IPS DF 6.9 (cell line): Measurements from ENCODE around the gene SOX5.

Source experiments
- DNase-seq: peaks from one replicate; pipeline ENCODE4 v3.0.0-alpha.2; 2013; ENCODE audit warnings: low read depth, low spot score
- H3K27ac ChIP-seq: one replicate; pipeline ENCODE4 v1.5.1; 2013; ENCODE audit warnings: low read length, control low read depth
- H3K27me3 ChIP-seq: 2 replicates; pipeline ENCODE4 v1.6.1; 2013; ENCODE audit warnings: mild to moderate bottlenecking, low read length; ENCODE audit not compliant: control insufficient read depth, insufficient read depth
- H3K36me3 ChIP-seq: 2 replicates; pipeline ENCODE4 v1.6.1; 2013; ENCODE audit warnings: low read length; ENCODE audit not compliant: control insufficient read depth, insufficient read depth
- H3K4me1 ChIP-seq: 2 replicates; pipeline ENCODE4 v1.6.1; 2013; ENCODE audit warnings: low read length; ENCODE audit not compliant: control insufficient read depth, insufficient read depth
- H3K4me3 ChIP-seq: 2 replicates; pipeline ENCODE4 v1.5.1; 2013; ENCODE audit warnings: mild to moderate bottlenecking, low read length
- H3K9me3 ChIP-seq: 2 replicates; pipeline ENCODE4 v1.6.1; 2013; ENCODE audit warnings: low read length, inconsistent platforms; ENCODE audit not compliant: control insufficient read depth, insufficient read depth
- WGBS: extraction: QIAGEN DNeasy Blood & Tissue Kit; methylation state at CpG from one replicate; pipeline ENCODE4 v1.1.7; 2013; ENCODE audit warnings: mixed read lengths, missing lambda C conversion rate; ENCODE audit not compliant: insufficient read length, insufficient coverage; 5-methylcytosine and 5-hydroxymethylcytosine counted together

SOX5 gene

DNA sequence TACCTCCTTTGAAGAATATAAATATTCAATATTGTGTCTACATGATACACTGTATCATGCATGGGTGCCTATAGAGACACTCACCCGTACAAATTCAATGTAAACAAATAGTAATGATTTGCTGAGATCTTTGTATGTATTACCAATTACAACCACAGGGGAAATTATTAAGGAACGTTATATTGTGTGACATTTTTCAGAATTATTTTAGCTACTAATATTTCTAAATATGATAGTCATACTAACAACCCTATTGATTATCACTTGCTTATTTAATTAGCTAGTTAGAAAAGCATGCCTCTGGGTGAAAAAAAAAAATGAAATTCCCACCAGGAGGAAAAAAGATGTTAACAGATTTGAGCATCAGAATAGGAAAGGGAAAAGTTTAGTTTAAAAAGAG, 2.1 kb downstream of the SOX5 start:
- Histone ChIP-seq H3K9me3 (no peaks in the 10 kb centered on the region), H3K27me3 (peaks cover 2% of the 10 kb centered on the region), H3K4me1 (peaks cover 4% of the 10 kb centered on the region; the same call in 1 of the 2 replicates), H3K4me3 (no peak overlapping the region), H3K36me3 (no peaks in the 10 kb centered on the region), H3K27ac (no peak overlapping the region)
- no CpG with 5 or more reads among the region's 2 CpGs for WGBS
- no peak for DNase-seq

DNA sequence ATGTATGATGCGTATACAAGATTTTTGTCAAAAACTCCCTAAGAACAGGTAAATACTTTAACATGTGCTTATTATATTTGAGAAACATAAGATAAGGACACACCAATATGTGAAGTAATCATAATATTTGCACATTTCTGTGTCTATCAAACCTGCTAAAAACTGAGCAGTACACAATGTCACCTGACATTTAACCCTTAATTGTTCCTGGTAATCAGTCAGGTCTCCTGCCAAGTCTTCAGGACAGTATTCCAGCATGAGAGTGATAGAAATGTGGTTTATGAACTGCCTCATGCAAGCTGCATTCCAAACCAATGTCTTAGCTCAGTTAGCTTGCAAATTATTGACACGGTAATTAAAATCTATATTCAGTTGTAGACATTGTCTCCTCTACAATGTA, 4.2 kb downstream of the SOX5 start:
- Histone ChIP-seq H3K9me3 (no peaks in the 10 kb centered on the region), H3K4me1 (no peaks in the 10 kb centered on the region), H3K27ac (no peak overlapping the region), H3K4me3 (no peak overlapping the region), H3K36me3 (no peaks in the 10 kb centered on the region), H3K27me3 (no peaks in the 10 kb centered on the region)
- DNase-seq, result no peak
- no CpG with 5 or more reads among the region's 2 CpGs for WGBS

- H3K36me3 ChIP-seq, result no peaks in the 10 kb centered on the region
Observed at GRCh38 chr12:23944067-23944466, 5.4 kb downstream of the SOX5 start.

GRCh38 chr12:23942841-23943240, 6.6 kb downstream of the SOX5 start:
- Histone ChIP-seq H3K27ac (no peak overlapping the region), H3K9me3 (no peaks in the 10 kb centered on the region), H3K27me3 (no peaks in the 10 kb centered on the region), H3K4me3 (no peak overlapping the region), H3K4me1 (no peaks in the 10 kb centered on the region), H3K36me3 (no peaks in the 10 kb centered on the region)
- no CpG with 5 or more reads among the region's 4 CpGs for whole genome bisulfite sequencing
- DNase-seq, result no peak

More at GRCh38 chr12:23944067-23944466, 5.4 kb downstream of the SOX5 start:
- no peak overlapping the region for H3K4me3 ChIP-seq
- DNase-seq, result no peak
- H3K27me3 ChIP-seq, result no peaks in the 10 kb centered on the region
- H3K4me1 ChIP-seq, result no peaks in the 10 kb centered on the region
- no peaks in the 10 kb centered on the region for H3K9me3 ChIP-seq
- H3K27ac ChIP-seq, result no peak overlapping the region
- WGBS, result no CpG with 5 or more reads among the region's 5 CpGs

DNA sequence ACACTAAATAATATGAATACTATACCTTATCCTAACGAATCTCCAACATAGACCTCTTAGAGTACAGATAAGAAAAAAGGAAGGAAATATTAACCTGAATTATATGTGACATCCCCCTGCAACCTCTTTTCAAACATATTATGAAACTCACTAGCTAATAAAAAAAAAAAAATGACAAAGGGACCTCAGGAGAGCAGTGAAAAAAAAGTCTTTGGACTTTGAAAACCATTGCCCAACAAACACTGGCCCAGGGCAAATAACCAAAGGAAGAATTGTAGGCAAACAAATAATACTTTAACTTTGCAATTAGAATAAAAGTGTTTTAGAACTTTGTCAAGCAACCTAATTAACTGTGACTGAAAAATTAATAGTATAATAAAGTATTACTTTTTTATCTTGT, 7.7 kb downstream of the SOX5 start:
- Histone ChIP-seq H3K27ac (no peak overlapping the region), H3K4me3 (no peak overlapping the region), H3K9me3 (no peaks in the 10 kb centered on the region), H3K27me3 (no peaks in the 10 kb centered on the region), H3K4me1 (no peaks in the 10 kb centered on the region), H3K36me3 (no peaks in the 10 kb centered on the region)
- no CpG with 5 or more reads among the region's 1 CpG for WGBS
- no peak for DNase-seq

- Histone ChIP-seq H3K36me3 (no peaks in the 10 kb centered on the region), H3K27me3 (no peaks in the 10 kb centered on the region), H3K4me3 (no peak overlapping the region), H3K4me1 (no peaks in the 10 kb centered on the region), H3K27ac (no peak overlapping the region), H3K9me3 (no peaks in the 10 kb centered on the region)
- no CpG with 5 or more reads among the region's 3 CpGs for WGBS
- no peak for DNase-seq
Observed at GRCh38 chr12:23938422-23938821, 11.0 kb downstream of the SOX5 start.

DNA sequence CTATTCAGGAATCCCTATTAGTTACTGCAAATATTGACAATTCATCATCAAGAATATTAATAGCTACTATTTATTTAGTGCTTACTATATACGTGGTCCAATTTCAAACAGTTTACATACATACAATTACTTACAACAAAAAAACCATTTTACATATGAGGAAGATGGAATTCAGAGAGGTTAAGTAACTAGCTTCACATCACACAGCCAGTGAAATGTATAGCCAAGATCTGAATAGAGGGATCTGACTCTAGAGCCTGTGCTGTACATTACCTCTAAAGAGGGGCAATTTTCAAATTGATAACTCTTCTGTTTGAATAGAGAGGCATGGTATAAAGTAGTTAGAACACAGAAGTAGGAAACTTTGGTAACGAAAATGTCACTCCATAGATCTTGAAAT, 18.3 kb downstream of the SOX5 start:
- H3K27ac ChIP-seq, result no peak overlapping the region
- H3K9me3 ChIP-seq, result no peaks in the 10 kb centered on the region
- H3K4me3 ChIP-seq, result no peak overlapping the region
- H3K27me3 ChIP-seq, result no peaks in the 10 kb centered on the region
- 100% methylated on average over 1 of the region's 2 CpGs for whole genome bisulfite sequencing
- H3K36me3 ChIP-seq, result no peaks in the 10 kb centered on the region
- H3K4me1 ChIP-seq, result no peaks in the 10 kb centered on the region
- no peak for DNase-seq

- DNase-seq, result no peak
- Histone ChIP-seq H3K36me3 (no peaks in the 10 kb centered on the region), H3K4me1 (no peaks in the 10 kb centered on the region), H3K27me3 (no peaks in the 10 kb centered on the region), H3K9me3 (no peaks in the 10 kb centered on the region), H3K4me3 (no peak overlapping the region), H3K27ac (no peak overlapping the region)
- WGBS, result no CpG with 5 or more reads among the region's 2 CpGs
Observed at GRCh38 chr12:23930599-23930998, 18.9 kb downstream of the SOX5 start.

DNA sequence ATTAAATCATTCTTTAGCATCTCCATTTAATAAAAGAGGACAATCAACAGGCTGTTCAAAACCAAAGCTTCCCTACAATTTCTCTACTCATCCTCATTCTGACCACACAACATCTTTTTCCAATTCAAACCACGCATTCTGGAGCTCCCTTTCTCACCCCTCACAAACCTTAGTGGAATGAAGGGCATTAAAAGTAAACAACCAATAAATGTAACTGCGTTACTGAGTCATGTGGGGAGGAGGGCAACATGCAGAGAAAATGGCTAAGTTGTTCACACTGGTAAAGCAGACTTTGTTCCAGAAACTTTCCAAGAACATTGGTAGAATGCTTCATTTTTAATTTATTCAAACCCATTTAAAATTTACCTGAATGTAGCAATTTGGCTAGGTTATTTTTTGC, 19.6 kb downstream of the SOX5 start:
- Histone ChIP-seq H3K9me3 (no peaks in the 10 kb centered on the region), H3K27ac (no peak overlapping the region), H3K4me3 (no peak overlapping the region), H3K4me1 (no peaks in the 10 kb centered on the region), H3K36me3 (no peaks in the 10 kb centered on the region), H3K27me3 (no peaks in the 10 kb centered on the region)
- 100% methylated on average over 1 of the region's 2 CpGs for WGBS
- DNase-seq, result no peak

DNA sequence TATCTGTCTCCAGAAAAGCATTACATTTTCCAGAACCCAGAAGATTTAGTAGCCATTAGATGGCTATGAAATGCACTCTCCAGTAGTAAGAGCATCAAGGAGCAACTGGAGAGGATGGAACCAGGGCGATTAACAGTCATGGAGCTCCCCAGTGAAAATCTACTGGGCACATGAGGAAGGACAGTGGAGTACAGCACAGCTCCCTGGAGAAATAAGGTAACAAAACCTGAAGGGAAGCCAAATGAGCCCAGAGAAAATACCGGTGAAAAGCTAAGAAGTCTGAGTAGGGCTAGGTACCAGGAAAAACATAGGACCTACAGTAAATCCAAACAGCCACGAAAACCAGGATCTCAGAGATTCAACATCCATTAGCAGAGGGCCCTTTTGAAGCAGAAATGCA, 21.6 kb downstream of the SOX5 start:
- no peak overlapping the region for H3K27ac ChIP-seq
- no peaks in the 10 kb centered on the region for H3K9me3 ChIP-seq
- H3K36me3 ChIP-seq, result no peaks in the 10 kb centered on the region
- no peak overlapping the region for H3K4me3 ChIP-seq
- H3K4me1 ChIP-seq, result no peaks in the 10 kb centered on the region
- DNase-seq, result no peak
- H3K27me3 ChIP-seq, result no peaks in the 10 kb centered on the region
- no CpG with 5 or more reads among the region's 3 CpGs for WGBS

- H3K4me3 ChIP-seq, result no peak overlapping the region
- no peaks in the 10 kb centered on the region for H3K36me3 ChIP-seq
- H3K27me3 ChIP-seq, result no peaks in the 10 kb centered on the region
- DNase-seq, result no peak
- WGBS, result no CpG with 5 or more reads among the region's 5 CpGs
- H3K9me3 ChIP-seq, result no peaks in the 10 kb centered on the region
- no peaks in the 10 kb centered on the region for H3K4me1 ChIP-seq
- no peak overlapping the region for H3K27ac ChIP-seq
Observed at GRCh38 chr12:23921099-23921856, 28.2 kb downstream of the SOX5 start.
